Right forelimb (tissue), 1 donor: ENCODE measurements around the gene AXIN1.
"Not testable (repeated sequence)": the region's sequence is repeated elsewhere in the genome, so short reads cannot be mapped to it uniquely, and the experiment has no call there.

Experiments used
- DNase-seq: peaks from one replicate; pipeline ENCODE4 v3.0.0-alpha.2; 2018

AXIN1 gene

DNA sequence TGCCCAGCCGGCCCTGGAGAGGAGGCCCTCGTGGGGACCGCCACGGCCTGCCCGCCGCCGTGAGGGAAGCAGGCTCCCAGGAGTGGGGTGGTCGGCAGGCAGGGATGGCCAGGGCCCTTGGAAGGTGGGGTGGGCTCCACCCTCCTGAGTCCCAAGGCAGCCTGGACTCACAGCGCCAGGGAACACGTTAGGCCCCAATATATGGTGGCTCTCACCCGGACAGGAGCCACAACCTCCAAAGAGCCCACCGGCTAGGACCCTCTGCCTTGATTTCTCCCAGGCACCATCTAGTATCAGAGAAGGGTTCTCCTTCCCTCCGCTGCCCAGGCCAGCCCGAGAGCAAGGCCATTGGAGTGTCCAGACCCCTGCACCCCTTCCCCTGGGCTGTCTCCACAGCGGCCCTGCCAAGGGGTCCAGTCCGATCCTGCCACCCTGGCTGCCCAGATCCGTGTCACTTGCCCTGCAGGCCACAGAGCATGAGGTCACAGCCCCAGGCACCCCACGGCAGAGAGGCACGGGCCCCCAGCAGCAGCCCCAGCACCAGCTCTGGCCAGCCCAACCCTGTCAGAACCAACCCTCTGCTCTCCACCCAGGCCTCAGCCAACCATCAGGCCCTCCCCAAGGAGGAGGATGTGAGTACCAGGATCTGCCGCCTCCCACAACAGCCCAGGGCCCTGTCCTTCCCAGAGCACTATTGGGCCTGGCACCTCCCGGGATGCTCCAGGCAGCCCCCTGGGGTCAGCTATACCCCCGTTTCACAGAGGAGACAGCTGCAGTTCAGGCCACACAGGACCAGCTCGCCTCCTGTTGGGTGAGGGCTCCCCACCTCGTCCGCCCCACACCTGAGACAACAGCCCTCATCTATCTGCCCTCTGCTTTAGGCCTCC lies 1.1 kb upstream of the AXIN1 start:
- no peak for DNase-seq

DNA sequence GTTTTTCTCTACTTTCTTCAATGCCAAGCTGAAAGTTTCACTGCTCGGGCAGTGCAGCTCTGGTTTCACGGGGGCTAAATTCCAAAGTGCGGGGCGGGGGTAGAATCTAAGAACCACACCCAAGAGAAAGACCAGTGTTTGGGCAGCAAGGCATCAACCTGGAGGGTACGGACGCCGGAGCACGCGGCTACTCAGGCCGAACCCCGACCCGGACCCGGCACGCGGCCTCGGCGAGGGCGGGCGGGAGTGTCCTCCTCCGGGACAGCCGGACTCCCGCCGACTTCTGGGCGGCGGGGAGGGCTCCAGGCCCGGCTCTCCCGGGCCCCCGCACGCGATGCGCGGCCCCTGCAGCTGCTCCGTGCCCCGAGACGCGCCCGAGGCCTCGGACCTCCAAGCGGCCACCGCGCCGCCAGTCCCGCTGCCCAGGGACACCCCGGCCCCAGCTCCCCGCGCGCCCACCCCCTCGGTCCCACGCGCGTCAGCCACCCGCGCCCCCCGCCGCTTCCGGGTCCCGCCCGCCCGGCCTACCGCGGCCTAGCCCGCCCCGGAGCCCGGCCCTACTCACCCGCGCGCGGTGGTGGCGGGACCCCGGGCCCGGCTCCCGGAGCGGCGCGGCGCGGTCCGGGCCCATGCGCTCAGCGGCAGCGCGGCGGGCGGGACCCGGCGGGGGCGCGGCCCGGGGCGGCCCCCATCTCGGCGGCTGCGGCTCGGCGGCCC lies 561 bp downstream of the AXIN1 start:
- no peak for DNase-seq

DNA sequence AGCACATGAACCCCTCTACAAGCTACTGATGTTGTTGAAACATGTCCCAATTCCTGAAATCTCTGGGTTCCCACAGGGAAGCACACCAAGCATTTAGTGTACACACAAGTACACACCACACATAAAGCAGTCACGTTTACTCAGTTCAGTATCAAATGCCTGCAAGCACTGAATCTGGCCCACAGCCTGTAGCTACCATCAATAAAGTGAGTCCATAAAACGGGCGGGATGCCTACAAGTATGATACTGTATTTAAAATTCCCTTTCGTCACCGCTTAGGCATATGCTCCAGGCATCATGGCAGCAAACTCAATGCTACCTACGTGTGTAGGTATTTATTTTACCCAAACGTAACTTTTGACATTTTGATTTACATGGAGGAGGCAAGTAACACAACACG lies 2.3 kb downstream of the AXIN1 start:
- no peak for DNase-seq

DNA sequence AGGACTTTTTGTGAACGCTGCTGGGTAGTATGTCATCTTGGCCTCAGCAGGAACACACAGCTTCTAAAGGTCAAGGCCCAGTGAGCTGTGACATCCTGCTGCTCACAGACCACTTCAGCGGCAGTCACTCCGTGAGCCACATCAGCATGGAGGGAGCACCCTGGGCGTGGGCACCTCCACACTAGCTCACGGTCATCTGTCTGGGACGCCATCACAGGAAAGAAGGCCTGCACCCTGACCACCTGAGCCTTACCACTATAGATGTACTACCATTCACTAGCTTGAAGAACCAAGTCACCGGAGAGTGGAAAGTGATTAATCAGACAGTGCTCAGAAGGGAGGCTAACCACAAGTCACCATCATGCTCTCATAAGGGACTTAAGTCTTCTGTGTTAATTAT lies 3.3 kb downstream of the AXIN1 start:
- DNase-seq = no peak

- DNase-seq = not testable (repeated sequence)
These were observed 4.0 kb downstream of the AXIN1 start for GRCh38 chr16:348495-348894.

DNA sequence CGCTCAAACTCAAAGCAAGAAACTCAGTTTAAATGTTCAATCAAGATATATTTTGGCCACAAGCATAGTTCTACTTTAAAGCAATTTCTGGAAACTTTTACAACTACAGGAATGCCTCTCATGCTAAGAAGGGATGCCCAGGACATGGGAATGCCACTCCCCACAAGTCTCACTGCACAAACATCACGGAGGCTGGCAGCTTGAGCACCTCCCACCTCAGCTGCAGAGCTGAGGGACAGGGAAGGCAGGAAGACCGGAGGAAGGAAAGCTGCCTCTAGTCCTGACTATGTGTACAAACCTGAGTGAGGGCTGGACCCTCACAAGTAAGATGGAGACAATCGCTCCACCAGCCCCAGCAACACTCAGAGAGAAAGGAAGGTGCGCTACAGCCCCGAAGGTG lies 5.3 kb downstream of the AXIN1 start:
- DNase-seq = no peak

DNA sequence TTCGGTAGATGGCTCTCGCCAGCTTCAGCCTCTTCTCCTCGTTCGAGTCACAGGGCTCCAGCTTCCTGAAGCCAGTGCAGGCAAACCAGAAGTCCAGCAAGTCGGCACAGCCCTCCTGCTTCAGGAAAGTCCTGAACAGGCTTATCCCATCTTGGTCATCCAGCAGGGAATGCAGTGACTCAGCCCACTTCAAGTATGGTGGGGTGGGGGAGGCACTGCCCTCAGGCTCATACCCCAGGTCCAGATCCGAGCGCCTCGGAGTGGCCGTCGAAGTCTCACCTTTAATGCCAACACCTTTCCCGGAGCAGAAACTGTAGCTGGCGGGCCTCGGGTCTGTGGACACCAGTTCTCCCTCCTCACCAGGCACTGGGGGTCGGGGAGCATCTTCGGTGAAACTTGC lies 5.9 kb downstream of the AXIN1 start:
- DNase-seq = no peak

DNA sequence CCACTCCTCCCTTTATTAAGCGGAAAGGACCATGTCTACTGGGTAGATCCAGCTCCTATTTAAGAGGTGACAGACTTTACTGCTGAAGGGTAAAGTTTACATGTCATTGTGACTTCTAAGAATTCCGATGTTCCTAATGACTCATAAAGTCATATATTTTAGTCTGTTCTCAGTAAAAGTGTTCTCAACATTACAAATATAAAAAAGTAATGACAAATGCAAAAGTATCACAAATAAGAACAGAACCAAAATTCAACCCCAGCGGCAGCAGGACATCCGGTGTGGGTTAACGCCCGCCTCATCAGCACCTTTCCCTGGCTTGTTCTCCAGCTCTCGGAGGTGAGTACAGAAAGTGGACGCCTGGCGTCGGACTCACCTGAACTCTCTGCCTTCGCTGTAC lies 6.8 kb downstream of the AXIN1 start:
- no peak for DNase-seq

- no peak for DNase-seq
These were observed 9.9 kb downstream of the AXIN1 start for GRCh38 chr16:342455-343213.

GRCh38 chr16:341974-342336 lies 10.6 kb downstream of the AXIN1 start:
- not testable (repeated sequence) for DNase-seq

DNA sequence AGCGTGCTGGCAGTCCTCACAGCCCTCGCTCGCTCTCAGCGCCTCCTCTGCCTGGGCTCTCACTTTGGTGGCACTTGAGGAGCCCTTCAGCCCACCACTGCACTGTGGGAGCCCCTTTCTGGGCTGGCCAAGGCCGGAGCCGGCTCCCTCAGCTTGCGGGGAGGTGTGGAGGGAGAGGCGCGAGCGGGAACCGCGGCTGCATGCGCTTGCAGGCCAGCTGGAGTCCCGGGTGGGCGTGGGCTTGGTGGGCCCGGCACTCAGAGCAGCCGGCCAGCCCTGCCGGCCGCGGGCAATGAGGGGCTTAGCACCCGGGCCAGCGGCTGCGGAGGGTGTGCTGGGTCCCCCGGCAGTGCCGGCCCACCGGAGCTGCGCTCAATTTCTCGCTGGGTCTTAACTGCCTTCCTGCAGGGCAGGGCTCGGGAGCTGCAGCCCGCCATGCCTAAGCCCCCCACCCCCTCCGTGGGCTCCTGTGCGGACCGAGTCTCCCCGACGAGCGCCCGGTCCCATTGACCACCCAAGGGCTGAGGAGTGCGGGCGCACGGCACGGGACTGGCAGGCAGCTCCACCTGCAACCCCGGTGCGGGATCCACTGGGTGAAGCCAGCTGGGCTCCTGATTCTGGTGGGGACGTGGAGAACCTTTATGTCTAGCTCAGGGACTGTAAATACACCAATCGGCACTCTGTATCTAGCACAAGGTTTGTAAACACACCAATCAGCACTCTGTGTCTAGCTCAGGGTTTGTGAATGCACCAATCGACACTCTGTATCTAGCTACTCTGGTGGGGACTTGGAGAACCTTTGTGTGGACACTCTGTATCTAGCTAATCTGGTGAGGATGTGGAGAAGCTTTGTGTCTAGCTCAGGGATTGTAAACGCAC lies 11.2 kb downstream of the AXIN1 start:
- DNase-seq = not testable (repeated sequence)

DNA sequence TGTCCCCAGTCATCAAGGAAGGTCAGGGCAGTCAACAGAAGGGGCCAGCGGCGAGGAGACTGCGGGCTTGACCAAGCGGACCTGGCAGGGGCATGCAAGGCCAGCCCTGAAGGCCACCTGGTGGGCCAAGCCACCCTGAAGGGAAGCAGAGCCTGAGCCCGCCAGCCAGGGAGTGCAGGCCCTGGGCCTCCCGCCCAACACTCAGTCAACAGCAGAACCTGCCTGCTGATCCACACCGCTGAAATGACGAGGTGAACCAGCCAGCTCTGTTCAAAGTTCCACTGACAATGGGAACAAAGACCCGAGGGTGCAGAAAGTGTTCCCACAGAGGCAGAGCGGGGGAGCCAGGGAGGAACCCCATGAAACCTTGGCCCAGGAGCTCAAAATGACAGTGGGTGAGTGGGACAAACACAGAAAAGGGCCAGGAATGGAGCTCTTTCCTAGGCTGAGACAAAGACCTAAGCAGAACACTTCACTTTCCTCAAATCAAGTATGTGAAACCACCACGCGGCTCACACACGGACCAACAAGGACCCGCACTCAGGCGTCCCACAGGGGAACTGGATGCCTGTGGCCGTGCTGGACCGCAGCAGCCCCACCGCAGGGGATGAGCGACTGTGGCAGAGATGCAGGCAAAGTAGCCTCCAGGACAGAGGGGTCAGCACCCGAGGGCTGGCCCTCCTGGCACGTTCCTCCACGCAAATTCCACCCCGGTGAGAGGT lies 12.0 kb downstream of the AXIN1 start:
- no peak for DNase-seq

DNA sequence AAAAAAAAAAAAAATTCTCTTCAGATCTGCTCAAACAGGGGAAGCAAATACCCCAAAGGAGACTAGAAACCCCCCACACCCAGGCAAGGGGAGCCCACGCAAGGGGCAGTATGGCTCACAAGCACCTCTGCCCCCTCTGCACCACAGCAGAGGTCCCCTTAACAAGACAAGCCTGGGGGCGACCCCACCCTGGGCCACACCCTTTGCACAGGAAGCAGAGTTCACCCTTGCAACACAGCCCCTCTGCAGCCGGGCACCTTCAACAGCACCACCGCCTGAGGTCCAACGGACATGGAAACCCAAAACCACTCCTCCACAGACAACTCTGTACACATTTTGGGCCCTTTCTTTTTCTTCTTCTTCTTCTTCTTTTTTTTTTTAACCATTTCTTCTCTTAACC lies 12.8 kb downstream of the AXIN1 start:
- DNase-seq = no peak

DNA sequence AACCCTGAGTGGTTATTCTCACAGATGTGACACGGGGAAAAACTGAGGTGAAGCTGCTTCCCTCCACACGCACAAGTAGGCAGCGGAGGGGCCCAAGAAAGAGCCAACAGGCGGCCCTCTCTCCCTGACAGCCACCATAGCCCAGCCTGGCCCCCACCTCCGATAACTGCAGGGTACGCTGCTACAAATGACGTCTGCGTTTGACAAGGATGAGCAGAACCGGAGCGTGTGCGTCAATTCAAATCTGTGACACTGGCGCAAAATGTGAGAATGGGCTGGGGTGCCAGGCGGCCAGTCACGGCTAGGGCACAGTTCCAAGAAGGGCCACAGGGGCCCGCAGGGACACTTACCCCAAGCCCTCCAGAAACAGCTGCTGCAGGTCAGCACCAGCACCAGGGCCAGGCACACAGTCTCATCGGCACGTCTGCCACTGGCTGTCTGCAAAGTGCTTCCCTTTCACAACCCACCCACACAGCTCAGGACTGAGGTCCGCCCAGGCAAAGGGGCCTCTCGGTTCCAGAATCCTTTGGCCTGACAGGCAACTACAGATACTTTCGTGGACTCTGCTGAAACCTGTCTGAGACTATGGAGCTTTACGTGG lies 14.4 kb downstream of the AXIN1 start:
- no peak for DNase-seq

GRCh38 chr16:337437-337836 lies 15.1 kb downstream of the AXIN1 start:
- DNase-seq = no peak

- no peak for DNase-seq
These were observed 16.3 kb downstream of the AXIN1 start for GRCh38 chr16:336269-336668.

DNA sequence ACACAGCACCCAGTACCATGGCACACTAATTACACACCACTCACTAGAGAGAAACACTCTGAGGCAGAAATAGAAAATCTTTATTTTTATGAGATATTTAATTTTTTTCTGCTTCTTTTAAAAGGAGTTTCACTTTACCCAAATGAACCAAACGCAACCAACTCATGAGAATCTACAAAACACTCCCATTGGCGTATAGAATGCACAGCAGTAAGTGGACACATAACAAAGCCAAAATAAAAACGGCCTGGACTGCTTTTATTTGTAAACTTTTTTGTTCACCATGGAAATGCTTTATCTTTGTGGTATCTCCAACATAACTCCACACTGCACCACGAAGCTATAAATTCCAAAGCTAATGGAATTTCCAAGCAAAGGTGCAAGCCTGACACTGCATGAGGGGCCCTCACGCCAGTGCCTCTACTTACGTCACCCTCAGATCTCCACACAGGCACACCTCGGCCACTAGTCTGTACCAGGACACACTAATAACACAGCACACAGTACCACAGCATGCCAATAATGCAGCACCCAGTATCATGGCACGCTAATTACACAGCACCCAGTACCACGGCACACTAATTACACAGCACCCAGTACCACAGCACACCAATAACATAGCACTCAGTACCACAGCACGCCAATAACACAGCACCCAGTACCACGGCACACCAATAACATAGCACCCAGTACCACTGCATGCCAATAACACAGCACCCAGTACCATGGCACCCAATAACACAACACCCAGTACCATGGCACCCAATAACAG lies 17.5 kb downstream of the AXIN1 start:
- not testable (repeated sequence) for DNase-seq

GRCh38 chr16:334164-334832 lies 18.2 kb downstream of the AXIN1 start:
- DNase-seq = not testable (repeated sequence)

GRCh38 chr16:333406-334094 lies 19.0 kb downstream of the AXIN1 start:
- no peak for DNase-seq
